HL-60 (cell line): Measurements from ENCODE around the gene RPL27A.

ENCODE experiments used
- GABPA ChIP-seq: IDR thresholded peaks from 2 replicates; pipeline ENCODE4 v1.6.1; 2012; ENCODE audit warnings: low read depth
- TF ChIP-seq, protein P1 (sequence below): IDR thresholded peaks from one replicate; pipeline ENCODE4 v1.5.1; 2011; ENCODE audit warnings: low read length, control low read depth, inconsistent platforms; ENCODE audit not compliant: insufficient read depth

GRCh38 chr11:8739309-8739793 is 56.8 kb downstream of the RPL27A start:
- TF ChIP-seq, protein P1, sequence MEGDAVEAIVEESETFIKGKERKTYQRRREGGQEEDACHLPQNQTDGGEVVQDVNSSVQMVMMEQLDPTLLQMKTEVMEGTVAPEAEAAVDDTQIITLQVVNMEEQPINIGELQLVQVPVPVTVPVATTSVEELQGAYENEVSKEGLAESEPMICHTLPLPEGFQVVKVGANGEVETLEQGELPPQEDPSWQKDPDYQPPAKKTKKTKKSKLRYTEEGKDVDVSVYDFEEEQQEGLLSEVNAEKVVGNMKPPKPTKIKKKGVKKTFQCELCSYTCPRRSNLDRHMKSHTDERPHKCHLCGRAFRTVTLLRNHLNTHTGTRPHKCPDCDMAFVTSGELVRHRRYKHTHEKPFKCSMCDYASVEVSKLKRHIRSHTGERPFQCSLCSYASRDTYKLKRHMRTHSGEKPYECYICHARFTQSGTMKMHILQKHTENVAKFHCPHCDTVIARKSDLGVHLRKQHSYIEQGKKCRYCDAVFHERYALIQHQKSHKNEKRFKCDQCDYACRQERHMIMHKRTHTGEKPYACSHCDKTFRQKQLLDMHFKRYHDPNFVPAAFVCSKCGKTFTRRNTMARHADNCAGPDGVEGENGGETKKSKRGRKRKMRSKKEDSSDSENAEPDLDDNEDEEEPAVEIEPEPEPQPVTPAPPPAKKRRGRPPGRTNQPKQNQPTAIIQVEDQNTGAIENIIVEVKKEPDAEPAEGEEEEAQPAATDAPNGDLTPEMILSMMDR, result no peak
- TF ChIP-seq GABPA, result no peak
